Liver (tissue), 3 donors: ENCODE measurements around the gene ARL6IP4.
A peak's percentile ranks its signal among the peaks of the same experiment; 100 is the strongest.

ENCODE experiments used
- CTCF ChIP-seq: fragments of 150-350 bp; IDR thresholded peaks from 2 replicates; pipeline ENCODE4 v1.5.1; 2017; ENCODE audit warnings: improper control_type of control experiment, low read depth, low read length; ENCODE audit not compliant: missing input control
- HNF4A ChIP-seq, 2 donors: conservative IDR thresholded peaks; 2 replicates each; pipeline ENCODE4 v1.6.1; 2016; ENCODE audit warnings: antibody characterized with exemption in 2 of 2, mild to moderate bottlenecking in 2 of 2
- JUND ChIP-seq, 2 donors: IDR thresholded peaks; 2 replicates each; pipeline ENCODE4 v1.6.1; 2016; ENCODE audit warnings: antibody characterized with exemption in 2 of 2
- RAD21 ChIP-seq, 2 donors: IDR thresholded peaks; 2 replicates each; pipeline ENCODE4 v1.6.1; 2016; ENCODE audit warnings: antibody characterized with exemption in 2 of 2, mild to moderate bottlenecking in 2 of 2
- REST ChIP-seq: IDR thresholded peaks from 2 replicates; pipeline ENCODE4 v1.6.1; 2016; ENCODE audit warnings: antibody characterized with exemption, mild to moderate bottlenecking
- SP1 ChIP-seq: IDR thresholded peaks from 2 replicates; pipeline ENCODE4 v1.6.1; 2018; ENCODE audit warnings: antibody characterized with exemption, mild to moderate bottlenecking
- TAF1 ChIP-seq: conservative IDR thresholded peaks from 2 replicates; pipeline ENCODE4 v1.6.1; 2016; ENCODE audit warnings: antibody characterized with exemption, mild to moderate bottlenecking
- donor health status: healthy.
- donor health status: healthy.

- TF ChIP-seq SP1 (no peak), CTCF (no peak), RAD21 (IDR thresholded peaks at IDR 0.05) (peak in 1 of 2 donors; percentile 11), JUND (IDR thresholded peaks at IDR 0.05) (no peak), REST (no peak), HNF4A (conservative IDR thresholded peaks at IDR 0.05) (no peak), TAF1 (no peak)
Observed at GRCh38 chr12:122998316-122998715, 17.8 kb downstream of the ARL6IP4 start.
